H9 (cell line): Measurements from ENCODE around the gene NR3C2. TPM values are rescaled to one million over a fixed set of nuclear protein-coding genes. Genes with fewer than 3 reads are reported as not detected.

ENCODE experiments used
- DNase-seq: peaks from one replicate; pipeline ENCODE4 v3.0.0-alpha.2; 2017
- H2AFZ ChIP-seq: one replicate; pipeline ENCODE4 v1.6.1; 2013; ENCODE audit warnings: mild to moderate bottlenecking, low read length, control low read depth, moderate library complexity
- H2AK5ac ChIP-seq: 2 replicates; pipeline ENCODE4 v1.6.1; 2013; ENCODE audit warnings: low read length, control low read depth, mixed read lengths; ENCODE audit not compliant: insufficient read length
- H2BK120ac ChIP-seq: one replicate; pipeline ENCODE4 v1.6.1; 2013; ENCODE audit warnings: low read depth, mild to moderate bottlenecking, low read length, control low read depth, inconsistent platforms; ENCODE audit not compliant: poor library complexity, severe bottlenecking
- H2BK12ac ChIP-seq: 2 replicates; pipeline ENCODE4 v1.6.1; 2013; ENCODE audit warnings: low read length, control low read depth, mixed read lengths, low read depth; ENCODE audit not compliant: insufficient read length
- H2BK15ac ChIP-seq: 2 replicates; pipeline ENCODE4 v1.6.1; 2013; ENCODE audit warnings: low read depth, low read length, control low read depth
- H2BK20ac ChIP-seq: one replicate; pipeline ENCODE4 v1.6.1; 2013; ENCODE audit warnings: low read depth, mild to moderate bottlenecking, low read length, control low read depth, inconsistent platforms; ENCODE audit not compliant: poor library complexity, severe bottlenecking
- H2BK5ac ChIP-seq: 2 replicates; pipeline ENCODE4 v1.6.1; 2013; ENCODE audit warnings: low read length, control low read depth, mixed read lengths; ENCODE audit not compliant: insufficient read length
- H3K14ac ChIP-seq: 2 replicates; pipeline ENCODE4 v1.6.1; 2013; ENCODE audit warnings: low read length, control low read depth; ENCODE audit not compliant: insufficient read depth
- H3K18ac ChIP-seq: 2 replicates; pipeline ENCODE4 v1.6.1; 2013; ENCODE audit warnings: low read depth, mild to moderate bottlenecking, mixed read lengths, low read length, control low read depth; ENCODE audit not compliant: insufficient read length
- H3K23ac ChIP-seq: 2 replicates; pipeline ENCODE4 v1.6.1; 2013; ENCODE audit warnings: low read length, control low read depth, mixed read lengths, low read depth; ENCODE audit not compliant: insufficient read length
- H3K23me2 ChIP-seq: 2 replicates; pipeline ENCODE4 v1.6.1; 2013; ENCODE audit warnings: low read depth, mild to moderate bottlenecking, mixed read lengths, low read length, control low read depth; ENCODE audit not compliant: insufficient read length, poor library complexity, severe bottlenecking
- H3K27ac ChIP-seq: 2 replicates; pipeline ENCODE4 v1.5.1; 2013; ENCODE audit warnings: low read length, control low read depth, mixed read lengths, low read depth; ENCODE audit not compliant: insufficient read length
- H3K27me3 ChIP-seq: 2 replicates; pipeline ENCODE4 v1.6.1; 2013; ENCODE audit warnings: low read length, control low read depth, inconsistent platforms; ENCODE audit not compliant: insufficient read depth
- H3K4ac ChIP-seq: 2 replicates; pipeline ENCODE4 v1.6.1; 2013; ENCODE audit warnings: low read depth, mild to moderate bottlenecking, control low read depth, inconsistent platforms, low read length, moderate library complexity
- H3K4me1 ChIP-seq: 2 replicates; pipeline ENCODE4 v1.6.1; 2013; ENCODE audit warnings: low read length, control low read depth, inconsistent platforms; ENCODE audit not compliant: insufficient read depth
- H3K4me2 ChIP-seq: 2 replicates; pipeline ENCODE4 v1.6.1; 2013; ENCODE audit warnings: low read length, control low read depth, mixed read lengths; ENCODE audit not compliant: insufficient read length, insufficient read depth
- H3K56ac ChIP-seq: 2 replicates; pipeline ENCODE4 v1.6.1; 2013; ENCODE audit warnings: low read depth, mild to moderate bottlenecking, mixed read lengths, low read length, control low read depth; ENCODE audit not compliant: insufficient read length
- H3K79me1 ChIP-seq: 2 replicates; pipeline ENCODE4 v1.6.1; 2013; ENCODE audit warnings: low read depth, mild to moderate bottlenecking, moderate library complexity, low read length, control low read depth, inconsistent platforms; ENCODE audit not compliant: insufficient read depth, poor library complexity, severe bottlenecking
- H3K79me2 ChIP-seq: 2 replicates; pipeline ENCODE4 v1.6.1; 2013; ENCODE audit warnings: low read length, control low read depth, inconsistent platforms; ENCODE audit not compliant: insufficient read depth
- H3K9ac ChIP-seq: 2 replicates; pipeline ENCODE4 v1.6.1; 2013; ENCODE audit warnings: low read length, control low read depth, mixed read lengths; ENCODE audit not compliant: insufficient read length; ENCODE audit errors: extremely low read depth
- H3K9me3 ChIP-seq: one replicate; pipeline ENCODE4 v1.6.1; 2013; ENCODE audit warnings: low read depth, low read length, inconsistent platforms; ENCODE audit not compliant: control insufficient read depth
- H3T11ph ChIP-seq: one replicate; pipeline ENCODE4 v1.6.1; 2013; ENCODE audit warnings: mild to moderate bottlenecking, low read length, control low read depth, inconsistent platforms
- H4K20me1 ChIP-seq: one replicate; pipeline ENCODE4 v1.6.1; 2013; ENCODE audit not compliant: control insufficient read depth, insufficient read length, insufficient read depth
- H4K5ac ChIP-seq: 2 replicates; pipeline ENCODE4 v1.6.1; 2013; ENCODE audit warnings: low read depth, mild to moderate bottlenecking, mixed read lengths, low read length, control low read depth; ENCODE audit not compliant: insufficient read length
- H4K8ac ChIP-seq: replicated peaks from 2 replicates; pipeline ENCODE4 v1.6.1; 2013; ENCODE audit warnings: low read length, control low read depth, mixed read lengths, low read depth; ENCODE audit not compliant: insufficient read length
- H4K91ac ChIP-seq: 2 replicates; pipeline ENCODE4 v1.6.1; 2013; ENCODE audit warnings: low read depth, mild to moderate bottlenecking, moderate library complexity, mixed read lengths, low read length, control low read depth; ENCODE audit not compliant: insufficient read length
- H3K27ac Mint-ChIP-seq, 3 experiments: 2 replicates in 2 of 3; 3 replicates in 1 of 3; pipeline ENCODE4 v1.8.0; 2020 to 2021; ENCODE audit warnings: mixed read lengths in 3 of 3, mild to moderate bottlenecking in 1 of 3, moderate library complexity in 1 of 3
- H3K27me3 Mint-ChIP-seq: 2 replicates; pipeline ENCODE4 v1.8.0; 2021; ENCODE audit warnings: low read depth, mild to moderate bottlenecking, moderate library complexity, mixed read lengths
- H3K36me3 Mint-ChIP-seq, 3 experiments: 2 replicates in 2 of 3; 3 replicates in 1 of 3; pipeline ENCODE4 v1.8.0; 2020 to 2021; ENCODE audit warnings: low read depth in 3 of 3, mixed read lengths in 3 of 3; ENCODE audit not compliant: insufficient read depth in 1 of 3
- H3K4me1 Mint-ChIP-seq, 2 experiments: 2 replicates each; pipeline ENCODE4 v1.8.0; 2020; ENCODE audit warnings: mixed read lengths in 2 of 2
- H3K4me3 Mint-ChIP-seq, 2 experiments: 2 replicates in 1 of 2; 3 replicates in 1 of 2; pipeline ENCODE4 v1.8.0; 2020 to 2021; ENCODE audit warnings: mild to moderate bottlenecking in 2 of 2, mixed read lengths in 2 of 2, moderate library complexity in 1 of 2
- H3K9me3 Mint-ChIP-seq, 2 experiments: 2 replicates in 1 of 2; 3 replicates in 1 of 2; pipeline ENCODE4 v1.8.0; 2020; ENCODE audit warnings: mild to moderate bottlenecking in 2 of 2, mixed read lengths in 2 of 2, moderate library complexity in 1 of 2
- CTCF ChIP-seq: fragments of 200-600 bp; sonication (generic); conservative IDR thresholded peaks from 3 replicates; pipeline ENCODE4 v1.8.0; 2021; ENCODE audit warnings: antibody characterized with exemption, mild to moderate bottlenecking
- WGBS: extraction: QIAGEN DNeasy Blood & Tissue Kit; methylation state at CpG from one replicate; pipeline ENCODE4 v1.1.7; 2013; ENCODE audit warnings: missing lambda C conversion rate, low lambda C conversion rate, mixed read lengths; ENCODE audit not compliant: insufficient read length; ENCODE audit errors: extremely low coverage; 5-methylcytosine and 5-hydroxymethylcytosine counted together
- total RNA-seq: library from RNA; stranded (reverse); gene quantifications from 2 replicates; pipeline ENCODE4 v1.2.1, GENCODE V29; 2021

Gene NR3C2
- total RNA-seq, 1 experiment from 2014 or later: 1.4 TPM

- Histone ChIP-seq H2AFZ (no peak overlapping the region), H3K56ac (no peak overlapping the region), H3K4me1 (no peaks in the 10 kb centered on the region), H3K9me3 (peaks cover 14% of the 10 kb centered on the region), H4K20me1 (no peaks in the 10 kb centered on the region), H3K27me3 (no peaks in the 10 kb centered on the region), H2BK5ac (no peak overlapping the region), H3K4me2 (no peak overlapping the region), H3K23ac (no peak overlapping the region), H2BK15ac (no peak overlapping the region), H3K23me2 (no peaks in the 10 kb centered on the region), H3K27ac (no peak overlapping the region), H3K79me1 (no peaks in the 10 kb centered on the region), H2AK5ac (no peak overlapping the region), H3K79me2 (no peaks in the 10 kb centered on the region), H2BK12ac (no peak overlapping the region), H4K8ac (no peak overlapping the region), H2BK120ac (no peak overlapping the region), H3K14ac (no peak overlapping the region), H3K4ac (no peak overlapping the region), H3T11ph (no peak overlapping the region), H3K18ac (no peak overlapping the region), H4K91ac (no peak overlapping the region), H3K9ac (no peak overlapping the region), H2BK20ac (no peak overlapping the region), H4K5ac (no peak overlapping the region)
- H3K27ac Mint-ChIP-seq: no peak overlapping the region
- WGBS: no CpG with 5 or more reads among the region's 9 CpGs
- peaks cover 6 to 15% of the 10 kb centered on the region in 2 experiments; a peak in 3 of 4 replicates for H3K4me1 Mint-ChIP-seq
- no peak for DNase-seq
- H3K4me3 Mint-ChIP-seq: no peak overlapping the region
- peaks cover 29 to 36% of the 10 kb centered on the region in 2 experiments for H3K9me3 Mint-ChIP-seq
- peaks cover 19 to 39% (median 36%) of the 10 kb centered on the region in 3 experiments for H3K36me3 Mint-ChIP-seq
- no peak for TF ChIP-seq CTCF
- H3K27me3 Mint-ChIP-seq: no peaks in the 10 kb centered on the region
Measured at GRCh38 chr4:148072789-148073188, 369.4 kb downstream of the NR3C2 start.
